ENCODE data around the gene PAPOLA. TPM values are rescaled to one million over a fixed set of nuclear protein-coding genes. Genes with fewer than 3 reads are reported as not detected.

The PAPOLA gene
- total and polyA plus RNA-seq, 2 experiments from 2014 or later = 198 to 237 TPM

DNA sequence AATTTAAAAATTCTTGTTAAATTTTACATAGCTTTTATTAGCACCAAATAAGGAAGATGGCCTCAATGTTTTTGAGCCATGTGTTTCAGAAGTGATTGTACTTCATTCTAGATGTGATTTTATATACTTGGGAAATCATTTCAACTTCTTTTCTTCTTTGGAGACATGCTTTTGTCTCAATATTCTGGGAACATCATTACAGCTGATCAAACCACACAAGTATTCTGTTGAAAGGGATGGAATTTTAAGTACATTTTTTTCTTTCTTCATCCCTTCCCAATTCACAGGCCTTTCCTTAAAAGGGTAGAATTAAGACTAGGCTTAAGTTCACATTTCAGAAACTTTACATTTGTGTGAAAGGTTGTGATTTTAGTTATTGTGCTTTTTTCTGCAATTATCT, 66.4 kb downstream of the PAPOLA start:
- Histone ChIP-seq H3K9me2 (ENCODE audit: insufficient read depth) (no peaks in the 10 kb centered on the region), H3K27me3 (ENCODE audit: insufficient read depth) (no peaks in the 10 kb centered on the region), H3K36me3 (ENCODE audit: insufficient read depth) (peaks cover 9% of the 10 kb centered on the region; the same call in 1 of the 2 replicates), H4K20me1 (replicated peaks; ENCODE audit: insufficient read depth) (peaks cover 6% of the 10 kb centered on the region; the same call in 1 of the 2 replicates), H3K4me1 (ENCODE audit: insufficient read depth) (peaks cover 16% of the 10 kb centered on the region), H3K4me3 (no peak overlapping the region), H3F3A (replicated peaks; ENCODE audit: low read depth) (no peaks in the 10 kb centered on the region), H2AFZ (no peak overlapping the region), H3K27ac (ENCODE audit: low read depth) (no peak overlapping the region), H3K79me2 (replicated peaks; ENCODE audit: insufficient read depth) (no peaks in the 10 kb centered on the region), H3K4me2 (no peak overlapping the region)
- Mint-ChIP-seq H3K36me3 (ENCODE audit: low read depth) (peaks cover 14% of the 10 kb centered on the region), H3K27me3 (ENCODE audit: insufficient read depth, low read depth, poor library complexity) (peaks cover 8% of the 10 kb centered on the region), H3K27ac (no peak overlapping the region), H3K4me3 (no peak overlapping the region), H3K9me3 (no peaks in the 10 kb centered on the region), H3K4me1 (peaks cover 32% of the 10 kb centered on the region)
- DNase-seq (ENCODE audit: low spot score) (no peak), ATAC-seq (no peak)
- TF ChIP-seq, protein P1, sequence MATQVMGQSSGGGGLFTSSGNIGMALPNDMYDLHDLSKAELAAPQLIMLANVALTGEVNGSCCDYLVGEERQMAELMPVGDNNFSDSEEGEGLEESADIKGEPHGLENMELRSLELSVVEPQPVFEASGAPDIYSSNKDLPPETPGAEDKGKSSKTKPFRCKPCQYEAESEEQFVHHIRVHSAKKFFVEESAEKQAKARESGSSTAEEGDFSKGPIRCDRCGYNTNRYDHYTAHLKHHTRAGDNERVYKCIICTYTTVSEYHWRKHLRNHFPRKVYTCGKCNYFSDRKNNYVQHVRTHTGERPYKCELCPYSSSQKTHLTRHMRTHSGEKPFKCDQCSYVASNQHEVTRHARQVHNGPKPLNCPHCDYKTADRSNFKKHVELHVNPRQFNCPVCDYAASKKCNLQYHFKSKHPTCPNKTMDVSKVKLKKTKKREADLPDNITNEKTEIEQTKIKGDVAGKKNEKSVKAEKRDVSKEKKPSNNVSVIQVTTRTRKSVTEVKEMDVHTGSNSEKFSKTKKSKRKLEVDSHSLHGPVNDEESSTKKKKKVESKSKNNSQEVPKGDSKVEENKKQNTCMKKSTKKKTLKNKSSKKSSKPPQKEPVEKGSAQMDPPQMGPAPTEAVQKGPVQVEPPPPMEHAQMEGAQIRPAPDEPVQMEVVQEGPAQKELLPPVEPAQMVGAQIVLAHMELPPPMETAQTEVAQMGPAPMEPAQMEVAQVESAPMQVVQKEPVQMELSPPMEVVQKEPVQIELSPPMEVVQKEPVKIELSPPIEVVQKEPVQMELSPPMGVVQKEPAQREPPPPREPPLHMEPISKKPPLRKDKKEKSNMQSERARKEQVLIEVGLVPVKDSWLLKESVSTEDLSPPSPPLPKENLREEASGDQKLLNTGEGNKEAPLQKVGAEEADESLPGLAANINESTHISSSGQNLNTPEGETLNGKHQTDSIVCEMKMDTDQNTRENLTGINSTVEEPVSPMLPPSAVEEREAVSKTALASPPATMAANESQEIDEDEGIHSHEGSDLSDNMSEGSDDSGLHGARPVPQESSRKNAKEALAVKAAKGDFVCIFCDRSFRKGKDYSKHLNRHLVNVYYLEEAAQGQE (IDR thresholded peaks at IDR 0.05; ENCODE audit: unreplicated experiment) = no peak
- TF ChIP-seq, protein P2, sequence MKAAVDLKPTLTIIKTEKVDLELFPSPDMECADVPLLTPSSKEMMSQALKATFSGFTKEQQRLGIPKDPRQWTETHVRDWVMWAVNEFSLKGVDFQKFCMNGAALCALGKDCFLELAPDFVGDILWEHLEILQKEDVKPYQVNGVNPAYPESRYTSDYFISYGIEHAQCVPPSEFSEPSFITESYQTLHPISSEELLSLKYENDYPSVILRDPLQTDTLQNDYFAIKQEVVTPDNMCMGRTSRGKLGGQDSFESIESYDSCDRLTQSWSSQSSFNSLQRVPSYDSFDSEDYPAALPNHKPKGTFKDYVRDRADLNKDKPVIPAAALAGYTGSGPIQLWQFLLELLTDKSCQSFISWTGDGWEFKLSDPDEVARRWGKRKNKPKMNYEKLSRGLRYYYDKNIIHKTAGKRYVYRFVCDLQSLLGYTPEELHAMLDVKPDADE (IDR thresholded peaks at IDR 0.05) = no peak
- no peak for TF ChIP-seq EZH2 (IDR thresholded peaks at IDR 0.05; ENCODE audit: low read depth, unreplicated experiment)
- no peak for TF ChIP-seq ZNF331 (CRISPR knock-in tag; IDR thresholded peaks at IDR 0.05; ENCODE audit: low read depth)
- TF ChIP-seq POLR2AphosphoS5 (IDR thresholded peaks at IDR 0.05; ENCODE audit: low read depth) = no peak
- TF ChIP-seq NANOG (IDR thresholded peaks at IDR 0.05; ENCODE audit: borderline replicate concordance) = no peak

DNA sequence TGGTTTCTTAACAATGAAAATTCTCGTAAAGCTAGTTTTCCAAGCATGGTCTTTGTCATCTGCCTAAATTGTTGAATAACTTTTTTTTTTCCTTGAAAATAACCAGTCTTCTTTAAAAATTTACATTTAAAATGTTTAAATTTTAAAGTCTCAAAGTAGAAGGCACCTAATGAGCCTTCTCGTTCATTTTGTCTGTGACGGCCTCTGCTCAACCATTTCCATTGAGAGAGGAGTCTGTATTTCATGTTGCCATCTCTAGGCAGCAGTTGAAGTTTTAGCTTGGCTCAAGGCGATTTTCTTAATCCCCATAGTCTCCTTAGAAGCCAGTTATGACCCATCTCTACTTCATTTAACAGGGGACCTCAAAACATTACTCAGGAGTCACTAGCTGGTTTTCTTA, 69.1 kb downstream of the PAPOLA start:
- H3K9me2 ChIP-seq (ENCODE audit: insufficient read depth) = no peaks in the 10 kb centered on the region
- no peaks in the 10 kb centered on the region for H3K36me3 Mint-ChIP-seq (ENCODE audit: low read depth)
- ATAC-seq (no peak), DNase-seq (ENCODE audit: low spot score) (no peak)
- H3K4me3 Mint-ChIP-seq = no peak overlapping the region
- no peaks in the 10 kb centered on the region for H3K79me2 ChIP-seq (replicated peaks; ENCODE audit: insufficient read depth)
- no peaks in the 10 kb centered on the region for H3F3A ChIP-seq (replicated peaks; ENCODE audit: low read depth)
- H3K9me3 Mint-ChIP-seq = no peaks in the 10 kb centered on the region
- H3K4me3 ChIP-seq = no peak overlapping the region
- no peaks in the 10 kb centered on the region; the same call in 1 of the 2 replicates for H4K20me1 ChIP-seq (replicated peaks; ENCODE audit: insufficient read depth)
- H3K4me1 ChIP-seq (ENCODE audit: insufficient read depth) = peaks cover 16% of the 10 kb centered on the region
- H3K4me1 Mint-ChIP-seq = peaks cover 40% of the 10 kb centered on the region
- no peak overlapping the region for H2AFZ ChIP-seq
- no peak overlapping the region; the same call in 1 of the 2 replicates for H3K27ac ChIP-seq (ENCODE audit: low read depth)
- H3K36me3 ChIP-seq (ENCODE audit: insufficient read depth) = no peaks in the 10 kb centered on the region
- H3K27ac Mint-ChIP-seq = no peak overlapping the region; the same call in 1 of the 2 replicates
- no peaks in the 10 kb centered on the region for H3K27me3 ChIP-seq (ENCODE audit: insufficient read depth)
- H3K4me2 ChIP-seq = no peak overlapping the region
- peaks cover 8% of the 10 kb centered on the region for H3K27me3 Mint-ChIP-seq (ENCODE audit: insufficient read depth, low read depth, poor library complexity)
- TF ChIP-seq POLR2AphosphoS5 (IDR thresholded peaks at IDR 0.05; ENCODE audit: low read depth) = no peak
- no peak for TF ChIP-seq ZNF331 (CRISPR knock-in tag; IDR thresholded peaks at IDR 0.05; ENCODE audit: low read depth)
- TF ChIP-seq CREB1 (CRISPR knock-in tag; IDR thresholded peaks at IDR 0.05; ENCODE audit: low read depth) = no peak
- TF ChIP-seq, protein P3, sequence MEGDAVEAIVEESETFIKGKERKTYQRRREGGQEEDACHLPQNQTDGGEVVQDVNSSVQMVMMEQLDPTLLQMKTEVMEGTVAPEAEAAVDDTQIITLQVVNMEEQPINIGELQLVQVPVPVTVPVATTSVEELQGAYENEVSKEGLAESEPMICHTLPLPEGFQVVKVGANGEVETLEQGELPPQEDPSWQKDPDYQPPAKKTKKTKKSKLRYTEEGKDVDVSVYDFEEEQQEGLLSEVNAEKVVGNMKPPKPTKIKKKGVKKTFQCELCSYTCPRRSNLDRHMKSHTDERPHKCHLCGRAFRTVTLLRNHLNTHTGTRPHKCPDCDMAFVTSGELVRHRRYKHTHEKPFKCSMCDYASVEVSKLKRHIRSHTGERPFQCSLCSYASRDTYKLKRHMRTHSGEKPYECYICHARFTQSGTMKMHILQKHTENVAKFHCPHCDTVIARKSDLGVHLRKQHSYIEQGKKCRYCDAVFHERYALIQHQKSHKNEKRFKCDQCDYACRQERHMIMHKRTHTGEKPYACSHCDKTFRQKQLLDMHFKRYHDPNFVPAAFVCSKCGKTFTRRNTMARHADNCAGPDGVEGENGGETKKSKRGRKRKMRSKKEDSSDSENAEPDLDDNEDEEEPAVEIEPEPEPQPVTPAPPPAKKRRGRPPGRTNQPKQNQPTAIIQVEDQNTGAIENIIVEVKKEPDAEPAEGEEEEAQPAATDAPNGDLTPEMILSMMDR (conservative IDR thresholded peaks at IDR 0.05; ENCODE audit: low read depth in 2 of 2) = no peak
- no peak for TF ChIP-seq EZH2 (IDR thresholded peaks at IDR 0.05; ENCODE audit: low read depth, unreplicated experiment)
- TF ChIP-seq EZH2phosphoT487 (IDR thresholded peaks at IDR 0.05; ENCODE audit: unreplicated experiment) = no peak
- no peak for TF ChIP-seq ZNF114 (CRISPR knock-in tag; IDR thresholded peaks at IDR 0.05)
- TF ChIP-seq STAT1 (IDR thresholded peaks at IDR 0.05; ENCODE audit: unreplicated experiment) = no peak
- TF ChIP-seq, protein P1 (IDR thresholded peaks at IDR 0.05; ENCODE audit: unreplicated experiment) = no peak
- no peak for TF ChIP-seq JUNB (IDR thresholded peaks at IDR 0.05; ENCODE audit: unreplicated experiment)
- TF ChIP-seq, protein P2 (IDR thresholded peaks at IDR 0.05) = no peak
- no peak for TF ChIP-seq NANOG (IDR thresholded peaks at IDR 0.05; ENCODE audit: borderline replicate concordance)

Measured in GM23338 (cell line).